Activated T-helper 1 cell treated with anti-CD3 and anti-CD28 coated beads, Interleukin-12 subunit alpha, Interleukin-12 subunit beta, Interleukin-2, Interleukin-4 antibody, amounts not matched to agents 30 ng/mL and 10 ng/mL and 1 ng/mL, durations not matched to agents 14 hours and 24 hours and 36 hours (primary cell): Measurements from ENCODE around the gene RALGPS1. TPM values are rescaled to one million over a fixed set of nuclear protein-coding genes. Genes with fewer than 3 reads are reported as not detected.

Experiments
- DNase-seq: peaks from one replicate; pipeline ENCODE4 v3.0.0; 2021; ENCODE audit warnings: low spot score
- H3K27ac Mint-ChIP-seq: one replicate; pipeline ENCODE4 v1.8.0; 2021; ENCODE audit warnings: mild to moderate bottlenecking, mixed read lengths
- H3K27me3 Mint-ChIP-seq: one replicate; pipeline ENCODE4 v1.8.0; 2022; ENCODE audit warnings: mild to moderate bottlenecking, moderate library complexity, mixed read lengths; ENCODE audit not compliant: insufficient read depth
- H3K36me3 Mint-ChIP-seq: one replicate; pipeline ENCODE4 v1.8.0; 2021; ENCODE audit warnings: low read depth, mixed read lengths
- H3K4me1 Mint-ChIP-seq: one replicate; pipeline ENCODE4 v1.8.0; 2021; ENCODE audit warnings: low read depth, mixed read lengths
- H3K4me3 Mint-ChIP-seq: one replicate; pipeline ENCODE4 v1.8.0; 2021; ENCODE audit warnings: mild to moderate bottlenecking, moderate library complexity, mixed read lengths
- H3K9me3 Mint-ChIP-seq: one replicate; pipeline ENCODE4 v1.8.0; 2021; ENCODE audit warnings: mixed read lengths
- intact Hi-C: fragments of 100-400 bp; cut with micrococcal nuclease; formaldehyde crosslinking; loops from one replicate; pipeline ENCODE4 v1.15.1; 2024
- total RNA-seq: library from RNA; stranded (reverse); gene quantifications from 2 replicates; pipeline ENCODE4 v1.2.3, GENCODE V29; 2022

The RALGPS1 gene
- total RNA-seq, 1 donor from 2014 or later = 1.4 TPM

DNA sequence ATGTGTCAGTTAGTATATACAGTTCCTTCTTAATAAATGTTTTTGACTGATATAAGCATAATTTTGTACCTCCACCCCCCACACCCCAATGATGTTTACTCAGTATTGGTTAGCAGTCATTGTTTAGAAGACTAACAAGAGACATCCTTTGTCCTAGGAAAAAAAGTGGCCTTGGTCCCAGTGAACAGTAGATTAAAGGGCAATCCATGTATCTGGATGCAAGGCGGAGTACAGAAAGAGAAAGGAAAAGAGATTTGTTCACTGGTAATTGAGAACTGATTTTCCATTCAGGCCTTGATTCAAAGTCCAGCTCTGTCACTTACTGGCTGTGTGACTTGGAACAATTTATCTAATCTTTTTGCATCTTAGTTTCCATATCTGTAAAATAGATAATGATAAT is 4.6 kb downstream of the RALGPS1 start:
- no peak for DNase-seq
- Mint-ChIP-seq H3K27me3 (peaks cover 20% of the 10 kb centered on the region), H3K4me3 (no peak overlapping the region), H3K36me3 (no peaks in the 10 kb centered on the region), H3K9me3 (no peaks in the 10 kb centered on the region), H3K27ac (no peak overlapping the region), H3K4me1 (peaks cover 6% of the 10 kb centered on the region)
- intact Hi-C loops = no loop called here

DNA sequence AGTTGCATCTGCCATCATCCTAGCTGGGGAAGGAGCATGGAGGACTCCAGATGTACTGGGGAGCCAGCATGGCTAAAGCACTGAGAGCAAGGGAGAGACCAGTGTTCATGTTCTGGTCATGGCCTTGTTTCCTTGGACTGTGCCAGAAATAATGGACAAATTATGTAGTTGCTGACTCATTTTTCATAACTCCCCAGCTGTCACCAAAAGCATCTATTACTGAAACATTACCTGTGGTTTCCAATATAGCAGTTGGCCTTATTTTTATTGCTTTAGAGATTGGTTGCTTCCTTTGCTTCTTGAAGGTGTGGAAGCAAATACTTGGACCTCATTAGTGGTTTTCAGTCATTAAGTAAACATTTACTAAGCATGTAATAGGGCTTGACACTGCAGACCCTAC is 11.3 kb downstream of the RALGPS1 start:
- no peak overlapping the region for H3K27ac Mint-ChIP-seq
- H3K27me3 Mint-ChIP-seq = peaks cover 7% of the 10 kb centered on the region
- no peaks in the 10 kb centered on the region for H3K9me3 Mint-ChIP-seq
- intact Hi-C loops = no loop called here
- H3K4me1 Mint-ChIP-seq = no peaks in the 10 kb centered on the region
- no peak for DNase-seq
- no peak overlapping the region for H3K4me3 Mint-ChIP-seq
- H3K36me3 Mint-ChIP-seq = no peaks in the 10 kb centered on the region

GRCh38 chr9:126926364-126926763 is 11.8 kb downstream of the RALGPS1 start:
- no peak for DNase-seq
- no peak overlapping the region for H3K27ac Mint-ChIP-seq
- no peak overlapping the region for H3K4me3 Mint-ChIP-seq
- H3K36me3 Mint-ChIP-seq = no peaks in the 10 kb centered on the region
- intact Hi-C loops = no loop called here
- H3K9me3 Mint-ChIP-seq = no peaks in the 10 kb centered on the region
- H3K27me3 Mint-ChIP-seq = peaks cover 4% of the 10 kb centered on the region
- no peaks in the 10 kb centered on the region for H3K4me1 Mint-ChIP-seq

- H3K4me1 Mint-ChIP-seq = no peaks in the 10 kb centered on the region
- H3K36me3 Mint-ChIP-seq = no peaks in the 10 kb centered on the region
Measured at GRCh38 chr9:126927419-126927818, 12.8 kb downstream of the RALGPS1 start.

DNA sequence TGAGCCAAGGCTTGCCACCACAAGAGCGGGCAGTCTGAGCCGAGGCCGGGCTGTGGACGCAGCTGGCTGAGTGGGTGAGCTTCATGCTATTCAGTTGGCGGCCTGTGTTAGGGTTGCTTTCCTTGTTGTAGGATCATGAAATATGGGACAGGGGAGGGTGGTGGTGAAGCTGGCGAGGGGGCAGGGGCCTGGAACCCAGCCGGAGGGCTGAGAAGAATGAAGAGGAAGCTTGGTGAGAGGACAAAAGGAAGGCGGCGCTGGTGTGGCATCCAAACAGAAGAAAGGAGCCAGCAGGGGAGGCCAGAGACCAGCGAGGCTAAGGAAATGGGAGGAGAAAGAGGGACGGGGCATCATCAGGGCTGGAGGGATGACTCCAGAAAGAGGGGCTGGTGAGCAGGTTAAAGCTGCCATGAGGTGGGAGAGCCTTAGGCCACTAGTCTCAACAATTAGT is 18.3 kb downstream of the RALGPS1 start:
- H3K36me3 Mint-ChIP-seq = no peaks in the 10 kb centered on the region
- no peaks in the 10 kb centered on the region for H3K9me3 Mint-ChIP-seq
- H3K4me3 Mint-ChIP-seq = no peak overlapping the region
- H3K27me3 Mint-ChIP-seq = peaks cover 11% of the 10 kb centered on the region
- H3K27ac Mint-ChIP-seq = no peak overlapping the region
- intact Hi-C loops = no loop called here
- DNase-seq = no peak
- H3K4me1 Mint-ChIP-seq = no peaks in the 10 kb centered on the region

More at GRCh38 chr9:126927419-126927818, 12.8 kb downstream of the RALGPS1 start:
- Mint-ChIP-seq H3K4me3 (no peak overlapping the region), H3K9me3 (no peaks in the 10 kb centered on the region), H3K27me3 (peaks cover 8% of the 10 kb centered on the region), H3K27ac (no peak overlapping the region)
- DNase-seq = no peak
- intact Hi-C loops = no loop called here

GRCh38 chr9:126933334-126933980 is 18.9 kb downstream of the RALGPS1 start:
- DNase-seq = no peak
- peaks cover 14% of the 10 kb centered on the region for H3K27me3 Mint-ChIP-seq

DNA sequence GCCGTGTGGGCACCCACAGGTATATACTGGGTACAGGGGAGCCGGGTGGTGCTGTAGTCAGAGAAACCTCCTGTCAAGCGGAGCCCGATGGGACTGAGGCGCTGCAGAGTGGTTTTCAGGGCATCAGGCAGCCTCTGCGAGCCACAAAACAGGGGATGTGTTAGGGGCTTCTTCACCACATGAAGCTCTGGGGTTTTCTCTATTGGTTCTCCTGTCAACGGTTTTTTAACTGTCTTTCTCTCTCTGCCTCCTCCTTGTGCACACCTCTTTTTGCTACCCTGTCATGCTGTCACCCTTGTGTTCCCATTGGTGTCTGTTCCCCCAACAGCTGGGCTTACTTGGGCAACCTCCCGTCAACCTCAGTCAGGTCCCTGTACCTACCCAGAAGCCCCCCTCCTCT is 19.9 kb downstream of the RALGPS1 start:
- Mint-ChIP-seq H3K9me3 (no peaks in the 10 kb centered on the region), H3K27me3 (peaks cover 18% of the 10 kb centered on the region), H3K36me3 (no peaks in the 10 kb centered on the region), H3K27ac (no peak overlapping the region), H3K4me1 (no peaks in the 10 kb centered on the region), H3K4me3 (no peak overlapping the region)
- DNase-seq = no peak
- intact Hi-C loops = no loop called here

More at GRCh38 chr9:126933334-126933980, 18.9 kb downstream of the RALGPS1 start:
- H3K36me3 Mint-ChIP-seq = no peaks in the 10 kb centered on the region
- no peak overlapping the region for H3K27ac Mint-ChIP-seq
- H3K4me1 Mint-ChIP-seq = no peaks in the 10 kb centered on the region
- H3K9me3 Mint-ChIP-seq = no peaks in the 10 kb centered on the region
- no peak overlapping the region for H3K4me3 Mint-ChIP-seq
- intact Hi-C loops = no loop called here

GRCh38 chr9:126935630-126936029 is 21.0 kb downstream of the RALGPS1 start:
- Mint-ChIP-seq H3K36me3 (no peaks in the 10 kb centered on the region), H3K4me1 (peaks cover 3% of the 10 kb centered on the region), H3K27ac (no peak overlapping the region), H3K27me3 (peaks cover 21% of the 10 kb centered on the region), H3K4me3 (no peak overlapping the region), H3K9me3 (no peaks in the 10 kb centered on the region)
- intact Hi-C loops = no loop called here
- no peak for DNase-seq

GRCh38 chr9:126937444-126937843 is 22.9 kb downstream of the RALGPS1 start:
- Mint-ChIP-seq H3K27ac (no peak overlapping the region), H3K9me3 (no peaks in the 10 kb centered on the region), H3K27me3 (peaks cover 24% of the 10 kb centered on the region), H3K4me1 (peaks cover 6% of the 10 kb centered on the region), H3K4me3 (no peak overlapping the region), H3K36me3 (no peaks in the 10 kb centered on the region)
- no peak for DNase-seq
- intact Hi-C loops = no loop called here

DNA sequence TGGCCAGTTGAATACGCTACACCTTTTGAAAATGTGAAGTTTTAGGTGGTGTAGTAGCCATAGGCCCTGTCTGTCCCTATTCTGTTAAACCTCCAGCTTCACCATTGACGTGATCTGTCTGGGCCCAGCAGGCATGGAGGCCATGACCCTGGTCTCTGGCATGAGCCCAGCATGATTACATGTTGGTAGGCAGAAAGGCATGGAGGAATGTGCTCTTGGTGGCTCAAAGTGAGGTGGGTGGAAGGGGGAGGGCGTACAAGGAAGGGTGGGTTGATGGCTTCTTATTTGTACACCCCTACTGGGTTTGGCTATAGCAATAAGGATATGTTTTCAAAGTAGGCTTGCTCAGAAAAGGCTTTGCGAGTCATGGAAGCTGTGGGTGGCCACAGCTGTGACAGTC is 23.7 kb downstream of the RALGPS1 start:
- H3K27ac Mint-ChIP-seq = no peak overlapping the region
- H3K4me1 Mint-ChIP-seq = peaks cover 6% of the 10 kb centered on the region
- H3K36me3 Mint-ChIP-seq = no peaks in the 10 kb centered on the region
- H3K9me3 Mint-ChIP-seq = no peaks in the 10 kb centered on the region
- intact Hi-C loops = no loop called here
- no peak for DNase-seq
- H3K4me3 Mint-ChIP-seq = no peak overlapping the region
- peaks cover 25% of the 10 kb centered on the region for H3K27me3 Mint-ChIP-seq

DNA sequence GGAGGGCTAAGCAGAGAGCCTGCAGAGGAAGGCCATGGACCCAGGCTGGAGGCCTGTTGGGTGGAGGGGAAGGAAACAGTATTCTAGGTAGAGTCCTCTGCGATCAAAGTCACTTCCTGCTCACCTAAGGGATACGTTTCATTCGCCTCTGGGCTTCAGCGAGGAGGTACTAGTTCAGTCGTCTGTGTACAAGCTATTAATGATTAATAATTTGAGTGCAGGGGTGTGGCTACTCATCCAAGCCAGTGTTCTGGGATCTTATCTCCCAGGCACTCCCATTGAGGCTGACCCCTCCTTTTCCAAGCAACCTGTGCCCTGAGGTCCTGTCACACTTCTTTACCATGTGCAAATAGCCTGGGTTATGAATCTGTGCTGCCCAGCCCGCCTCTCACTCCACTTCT is 25.2 kb downstream of the RALGPS1 start:
- Mint-ChIP-seq H3K4me1 (peaks cover 6% of the 10 kb centered on the region), H3K36me3 (no peaks in the 10 kb centered on the region), H3K27me3 (peaks cover 26% of the 10 kb centered on the region), H3K9me3 (no peaks in the 10 kb centered on the region), H3K4me3 (no peak overlapping the region), H3K27ac (no peak overlapping the region)
- intact Hi-C loops = loop anchor here (1.0 to 10.0 kb wide), 3 partner anchors 25 to 515 kb away; partner anchors contain the start of genes LRSAM1 and RPL12
- no peak for DNase-seq

DNA sequence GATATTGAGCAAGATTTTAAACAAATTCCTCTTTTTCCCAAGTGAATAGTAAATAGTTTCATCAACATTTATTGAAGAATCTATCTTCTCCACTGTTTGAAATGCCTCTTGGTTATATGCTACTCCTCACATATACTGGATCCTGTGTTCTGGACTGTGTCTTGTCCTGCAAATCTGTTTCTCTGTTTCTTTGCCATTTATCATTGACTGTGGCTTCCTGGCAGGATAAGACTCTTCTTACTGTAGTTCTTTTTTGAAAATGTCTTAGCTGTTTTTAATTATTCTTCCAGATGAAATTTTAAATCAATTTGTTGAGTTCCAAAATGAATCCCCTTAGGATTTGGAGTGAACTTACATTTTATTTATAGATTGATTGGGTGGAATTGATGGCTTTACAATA is 27.8 kb downstream of the RALGPS1 start:
- H3K9me3 Mint-ChIP-seq = no peaks in the 10 kb centered on the region
- no peak overlapping the region for H3K4me3 Mint-ChIP-seq
- no peak overlapping the region for H3K27ac Mint-ChIP-seq
- no peak for DNase-seq
- H3K4me1 Mint-ChIP-seq = peaks cover 6% of the 10 kb centered on the region
- intact Hi-C loops = loop anchor here (10.0 kb wide), 1 partner anchor 512 kb away; the partner anchor contains the start of genes LRSAM1 and RPL12
- peaks cover 37% of the 10 kb centered on the region for H3K27me3 Mint-ChIP-seq
- no peaks in the 10 kb centered on the region for H3K36me3 Mint-ChIP-seq

DNA sequence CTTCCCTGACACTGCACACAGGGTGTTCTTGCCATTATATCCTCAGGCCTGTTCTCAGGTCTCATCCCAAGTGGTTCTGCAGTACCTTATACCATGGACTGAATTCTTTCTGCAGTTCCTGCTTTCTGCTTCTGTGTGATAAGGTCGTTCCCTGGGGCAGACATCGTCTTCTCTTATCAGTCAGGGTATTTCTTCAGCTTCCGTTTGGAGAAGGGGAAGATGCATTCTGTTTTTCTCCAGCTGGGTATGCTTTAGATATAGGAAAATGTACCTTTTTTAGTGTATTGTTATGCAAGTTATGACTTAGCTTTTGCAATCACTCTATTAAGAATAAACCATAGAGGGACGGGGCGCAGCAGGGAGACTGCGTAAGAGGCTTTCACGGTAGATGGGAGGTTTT is 31.1 kb downstream of the RALGPS1 start:
- Mint-ChIP-seq H3K4me3 (no peak overlapping the region), H3K27ac (no peak overlapping the region), H3K36me3 (no peaks in the 10 kb centered on the region)

More for the DNA sequence above, 31.1 kb downstream of the RALGPS1 start:
- Mint-ChIP-seq H3K27me3 (peaks cover 30% of the 10 kb centered on the region), H3K9me3 (no peaks in the 10 kb centered on the region), H3K4me1 (peaks cover 3% of the 10 kb centered on the region)
- intact Hi-C loops = loop anchor here (10.0 kb wide), 1 partner anchor 509 kb away; the partner anchor contains the start of genes LRSAM1 and RPL12
- no peak for DNase-seq
